ENCODE data around the gene DCDC1. TPM values are rescaled to one million over a fixed set of nuclear protein-coding genes. Genes with fewer than 3 reads are reported as not detected.

DCDC1 gene
- total and polyA plus RNA-seq, 2 donors from 2014 or later, result 0.39 to 6.6 TPM

- TF ChIP-seq, protein P1, sequence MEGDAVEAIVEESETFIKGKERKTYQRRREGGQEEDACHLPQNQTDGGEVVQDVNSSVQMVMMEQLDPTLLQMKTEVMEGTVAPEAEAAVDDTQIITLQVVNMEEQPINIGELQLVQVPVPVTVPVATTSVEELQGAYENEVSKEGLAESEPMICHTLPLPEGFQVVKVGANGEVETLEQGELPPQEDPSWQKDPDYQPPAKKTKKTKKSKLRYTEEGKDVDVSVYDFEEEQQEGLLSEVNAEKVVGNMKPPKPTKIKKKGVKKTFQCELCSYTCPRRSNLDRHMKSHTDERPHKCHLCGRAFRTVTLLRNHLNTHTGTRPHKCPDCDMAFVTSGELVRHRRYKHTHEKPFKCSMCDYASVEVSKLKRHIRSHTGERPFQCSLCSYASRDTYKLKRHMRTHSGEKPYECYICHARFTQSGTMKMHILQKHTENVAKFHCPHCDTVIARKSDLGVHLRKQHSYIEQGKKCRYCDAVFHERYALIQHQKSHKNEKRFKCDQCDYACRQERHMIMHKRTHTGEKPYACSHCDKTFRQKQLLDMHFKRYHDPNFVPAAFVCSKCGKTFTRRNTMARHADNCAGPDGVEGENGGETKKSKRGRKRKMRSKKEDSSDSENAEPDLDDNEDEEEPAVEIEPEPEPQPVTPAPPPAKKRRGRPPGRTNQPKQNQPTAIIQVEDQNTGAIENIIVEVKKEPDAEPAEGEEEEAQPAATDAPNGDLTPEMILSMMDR (IDR thresholded peaks at IDR 0.05; ENCODE audit: borderline replicate concordance, extremely low read depth, insufficient read depth), result no peak
- H3K4me3 ChIP-seq (ENCODE audit: low read length in 3 of 3), result no peak overlapping the region
These were observed 237.8 kb downstream of the DCDC1 start for GRCh38 chr11:31131760-31132159.

GRCh38 chr11:31127290-31127689 is 242.2 kb downstream of the DCDC1 start:
- no peak overlapping the region for H3K27ac ChIP-seq (ENCODE audit: low read depth in 2 of 2, low read length in 2 of 2)
- H3K4me3 ChIP-seq (ENCODE audit: low read length in 3 of 3), result no peak overlapping the region
- intact Hi-C loops (cut with DNase I), result no loop called here
- FAIRE-seq (no peak), DNase-seq (no peak)
- H3K27me3 ChIP-seq (ENCODE audit: control insufficient read depth, insufficient read depth, low read length), result no peaks in the 10 kb centered on the region
- H3K9ac ChIP-seq (ENCODE audit: low read length in 3 of 3), result no peak overlapping the region
- no peaks in the 10 kb centered on the region for H3K4me1 ChIP-seq (ENCODE audit: control insufficient read depth in 2 of 3, insufficient read depth in 2 of 3, low read depth in 1 of 3, low read length in 3 of 3)
- TF ChIP-seq, protein P1 (IDR thresholded peaks at IDR 0.05; ENCODE audit: borderline replicate concordance, extremely low read depth, insufficient read depth), result no peak
- H3K36me3 ChIP-seq (ENCODE audit: control insufficient read depth in 2 of 3, insufficient read depth in 3 of 3, low read length in 3 of 3), result no peaks in the 10 kb centered on the region
- no peaks in the 10 kb centered on the region for H3K9me3 ChIP-seq (ENCODE audit: control insufficient read depth in 2 of 3, insufficient read depth in 1 of 3, low read length in 3 of 3)

More at GRCh38 chr11:31131760-31132159, 237.8 kb downstream of the DCDC1 start:
- Histone ChIP-seq H3K9me3 (ENCODE audit: control insufficient read depth in 2 of 3, insufficient read depth in 1 of 3, low read length in 3 of 3) (no peaks in the 10 kb centered on the region), H3K36me3 (ENCODE audit: control insufficient read depth in 2 of 3, insufficient read depth in 3 of 3, low read length in 3 of 3) (no peaks in the 10 kb centered on the region), H3K9ac (ENCODE audit: low read length in 3 of 3) (no peak overlapping the region), H3K4me1 (ENCODE audit: control insufficient read depth in 2 of 3, insufficient read depth in 2 of 3, low read depth in 1 of 3, low read length in 3 of 3) (no peaks in the 10 kb centered on the region), H3K27me3 (ENCODE audit: control insufficient read depth, insufficient read depth, low read length) (no peaks in the 10 kb centered on the region), H3K27ac (ENCODE audit: low read depth in 2 of 2, low read length in 2 of 2) (no peak overlapping the region)
- FAIRE-seq (no peak), DNase-seq (no peak)
- intact Hi-C loops (cut with DNase I), result no loop called here

- intact Hi-C loops (cut with DNase I), result no loop called here
- Histone ChIP-seq H3K36me3 (ENCODE audit: control insufficient read depth in 2 of 3, insufficient read depth in 3 of 3, low read length in 3 of 3) (no peaks in the 10 kb centered on the region), H3K9me3 (ENCODE audit: control insufficient read depth in 2 of 3, insufficient read depth in 1 of 3, low read length in 3 of 3) (no peaks in the 10 kb centered on the region), H3K27ac (ENCODE audit: low read depth in 2 of 2, low read length in 2 of 2) (no peak overlapping the region), H3K4me1 (ENCODE audit: control insufficient read depth in 2 of 3, insufficient read depth in 2 of 3, low read depth in 1 of 3, low read length in 3 of 3) (no peaks in the 10 kb centered on the region), H3K4me3 (ENCODE audit: low read length in 3 of 3) (no peak overlapping the region), H3K27me3 (ENCODE audit: control insufficient read depth, insufficient read depth, low read length) (no peaks in the 10 kb centered on the region), H3K9ac (ENCODE audit: low read length in 3 of 3) (no peak overlapping the region)
- TF ChIP-seq, protein P1 (IDR thresholded peaks at IDR 0.05; ENCODE audit: borderline replicate concordance, extremely low read depth, insufficient read depth), result no peak
- FAIRE-seq (no peak), DNase-seq (no peak)
These were observed 249.1 kb downstream of the DCDC1 start for GRCh38 chr11:31120428-31120827.

GRCh38 chr11:31118566-31118965 is 251.0 kb downstream of the DCDC1 start:
- no peaks in the 10 kb centered on the region for H3K27me3 ChIP-seq (ENCODE audit: control insufficient read depth, insufficient read depth, low read length)
- intact Hi-C loops (cut with DNase I), result no loop called here
- no peaks in the 10 kb centered on the region for H3K36me3 ChIP-seq (ENCODE audit: control insufficient read depth in 2 of 3, insufficient read depth in 3 of 3, low read length in 3 of 3)
- peak in 1 of 5 donors; percentile 26 for DNase-seq
- no peaks in the 10 kb centered on the region for H3K4me1 ChIP-seq (ENCODE audit: control insufficient read depth in 2 of 3, insufficient read depth in 2 of 3, low read depth in 1 of 3, low read length in 3 of 3)
- no peak for FAIRE-seq
- no peak overlapping the region for H3K9ac ChIP-seq (ENCODE audit: low read length in 3 of 3)
- no peak overlapping the region for H3K4me3 ChIP-seq (ENCODE audit: low read length in 3 of 3)
- TF ChIP-seq, protein P1 (IDR thresholded peaks at IDR 0.05; ENCODE audit: borderline replicate concordance, extremely low read depth, insufficient read depth), result no peak
- no peaks in the 10 kb centered on the region for H3K9me3 ChIP-seq (ENCODE audit: control insufficient read depth in 2 of 3, insufficient read depth in 1 of 3, low read length in 3 of 3)
- H3K27ac ChIP-seq (ENCODE audit: low read depth in 2 of 2, low read length in 2 of 2), result no peak overlapping the region

Measured in kidney (tissue), 14 donors.